Neural progenitor cell (in vitro differentiated cells): Measurements from ENCODE around the gene PTPRN2. TPM values are rescaled to one million over a fixed set of nuclear protein-coding genes. Genes with fewer than 3 reads are reported as not detected.

Experiments used
- DNase-seq: peaks from one replicate; pipeline ENCODE4 v3.0.0-alpha.2; 2016; ENCODE audit warnings: low spot score
- H2AFZ ChIP-seq: fragments of 200-600 bp; sonication (generic); replicated peaks from 2 replicates; pipeline ENCODE4 v1.6.1; 2016; ENCODE audit warnings: antibody characterized with exemption
- H3F3A ChIP-seq: fragments of 200-600 bp; sonication (generic); 2 replicates; pipeline ENCODE4 v1.6.1; 2016; ENCODE audit warnings: antibody characterized with exemption, low read depth
- H3K27ac ChIP-seq: fragments of 200-600 bp; sonication (generic); 2 replicates; pipeline ENCODE4 v1.5.1; 2016; ENCODE audit warnings: mild to moderate bottlenecking
- H3K27me3 ChIP-seq: fragments of 200-600 bp; sonication (generic); 2 replicates; pipeline ENCODE4 v1.6.1; 2016; ENCODE audit warnings: mild to moderate bottlenecking, moderate library complexity
- H3K36me3 ChIP-seq: fragments of 200-600 bp; sonication (generic); 2 replicates; pipeline ENCODE4 v1.5.1; 2016
- H3K4me1 ChIP-seq: fragments of 200-600 bp; sonication (generic); 2 replicates; pipeline ENCODE4 v1.6.1; 2016; ENCODE audit warnings: mixed run types
- H3K4me2 ChIP-seq: fragments of 200-600 bp; sonication (generic); 2 replicates; pipeline ENCODE4 v1.6.1; 2016
- H3K4me3 ChIP-seq: fragments of 200-600 bp; sonication (generic); 2 replicates; pipeline ENCODE4 v1.5.1; 2016
- H3K79me2 ChIP-seq: fragments of 200-600 bp; sonication (generic); 2 replicates; pipeline ENCODE4 v1.6.1; 2016; ENCODE audit warnings: low read depth
- H3K9ac ChIP-seq: fragments of 200-600 bp; sonication (generic); 2 replicates; pipeline ENCODE4 v1.6.1; 2016
- H3K9me3 ChIP-seq: fragments of 200-600 bp; sonication (generic); 2 replicates; pipeline ENCODE4 v1.5.1; 2016; ENCODE audit warnings: low read depth
- H4K20me1 ChIP-seq: fragments of 200-600 bp; sonication (generic); 2 replicates; pipeline ENCODE4 v1.6.1; 2016; ENCODE audit warnings: low read depth
- H3K27ac Mint-ChIP-seq: 3 replicates; pipeline ENCODE4 v1.8.0; 2021; ENCODE audit warnings: mixed read lengths
- H3K27me3 Mint-ChIP-seq: 2 replicates; pipeline ENCODE4 v1.8.0; 2022; ENCODE audit warnings: low read depth, mild to moderate bottlenecking, inconsistent platforms, moderate library complexity, mixed read lengths; ENCODE audit not compliant: insufficient read depth
- H3K36me3 Mint-ChIP-seq: 3 replicates; pipeline ENCODE4 v1.8.0; 2021; ENCODE audit warnings: mixed read lengths
- H3K4me1 Mint-ChIP-seq: 3 replicates; pipeline ENCODE4 v1.8.0; 2021; ENCODE audit warnings: mixed read lengths
- H3K4me3 Mint-ChIP-seq: 3 replicates; pipeline ENCODE4 v1.8.0; 2021; ENCODE audit warnings: mild to moderate bottlenecking, moderate library complexity, mixed read lengths
- H3K9me3 Mint-ChIP-seq: 3 replicates; pipeline ENCODE4 v1.8.0; 2020; ENCODE audit warnings: mixed read lengths
- CTCF ChIP-seq: fragments of 200-600 bp; sonication (generic); IDR thresholded peaks from 2 replicates; pipeline ENCODE4 v1.5.1; 2017; ENCODE audit warnings: antibody characterized with exemption, mild to moderate bottlenecking
- EZH2 ChIP-seq: fragments of 200-600 bp; sonication (generic); IDR thresholded peaks from 2 replicates; pipeline ENCODE4 v1.6.1; 2017; ENCODE audit warnings: antibody characterized with exemption, mild to moderate bottlenecking, moderate library complexity
- EZH2phosphoT487 ChIP-seq: fragments of 200-600 bp; sonication (generic); IDR thresholded peaks from 2 replicates; pipeline ENCODE4 v1.6.1; 2017; ENCODE audit warnings: antibody characterized with exemption
- total RNA-seq: library from RNA; depleted of rRNA; stranded (reverse); fragments of >200 nt; gene quantifications from 2 replicates; pipeline ENCODE4 v1.2.3, GENCODE V29; 2015; ENCODE audit warnings: low replicate concordance

PTPRN2 gene
- total RNA-seq, 1 donor from 2014 or later, result 3.0 TPM

- Histone ChIP-seq H3K27ac (no peak overlapping the region), H3K4me3 (no peak overlapping the region)
Measured at GRCh38 chr7:158479664-158480025, 108.0 kb downstream of the PTPRN2 start.

GRCh38 chr7:158479021-158479663, 108.5 kb downstream of the PTPRN2 start:
- no peak overlapping the region for H3K4me2 ChIP-seq
- Mint-ChIP-seq H3K36me3 (no peaks in the 10 kb centered on the region), H3K4me3 (no peak overlapping the region), H3K27me3 (peaks cover 2% of the 10 kb centered on the region), H3K9me3 (peaks cover 11% of the 10 kb centered on the region), H3K27ac (no peak overlapping the region), H3K4me1 (peaks cover 23% of the 10 kb centered on the region)
- H4K20me1 ChIP-seq, result no peaks in the 10 kb centered on the region
- no peak overlapping the region for H3K9ac ChIP-seq
- H3K4me3 ChIP-seq, result no peak overlapping the region
- H3K27me3 ChIP-seq, result no peaks in the 10 kb centered on the region
- no peak overlapping the region for H3K27ac ChIP-seq
- TF ChIP-seq EZH2phosphoT487 (no peak), CTCF (no peak)
- peak overlapping the region; percentile 57 for H2AFZ ChIP-seq
- H3K79me2 ChIP-seq, result no peaks in the 10 kb centered on the region
- H3K9me3 ChIP-seq, result no peaks in the 10 kb centered on the region
- DNase-seq, result no peak
- H3F3A ChIP-seq, result no peaks in the 10 kb centered on the region
- no peaks in the 10 kb centered on the region for H3K36me3 ChIP-seq
- H3K4me1 ChIP-seq, result peaks cover under 1% of the 10 kb centered on the region

More at GRCh38 chr7:158479664-158480025, 108.0 kb downstream of the PTPRN2 start:
- Histone ChIP-seq H3K9me3 (no peaks in the 10 kb centered on the region), H3K79me2 (no peaks in the 10 kb centered on the region), H3K9ac (no peak overlapping the region), H3K4me2 (no peak overlapping the region), H2AFZ (peak overlapping the region; percentile 57), H3K4me1 (no peaks in the 10 kb centered on the region), H3K36me3 (no peaks in the 10 kb centered on the region), H3K27me3 (no peaks in the 10 kb centered on the region), H4K20me1 (no peaks in the 10 kb centered on the region), H3F3A (no peaks in the 10 kb centered on the region)
- DNase-seq, result no peak
- Mint-ChIP-seq H3K9me3 (peaks cover 11% of the 10 kb centered on the region), H3K36me3 (no peaks in the 10 kb centered on the region), H3K27ac (no peak overlapping the region), H3K27me3 (peaks cover 2% of the 10 kb centered on the region), H3K4me1 (peaks cover 21% of the 10 kb centered on the region), H3K4me3 (no peak overlapping the region)
- TF ChIP-seq EZH2 (no peak), EZH2phosphoT487 (no peak), CTCF (no peak)

- no peak overlapping the region for H3K27ac Mint-ChIP-seq
- no peaks in the 10 kb centered on the region for H3K36me3 Mint-ChIP-seq
- Histone ChIP-seq H2AFZ (no peak overlapping the region), H4K20me1 (no peaks in the 10 kb centered on the region), H3K9me3 (no peaks in the 10 kb centered on the region), H3K9ac (no peak overlapping the region), H3K4me1 (peaks cover 12% of the 10 kb centered on the region), H3F3A (no peaks in the 10 kb centered on the region), H3K4me2 (no peak overlapping the region), H3K27me3 (no peaks in the 10 kb centered on the region), H3K79me2 (no peaks in the 10 kb centered on the region), H3K4me3 (no peak overlapping the region), H3K27ac (no peak overlapping the region), H3K36me3 (no peaks in the 10 kb centered on the region)
- peaks cover 11% of the 10 kb centered on the region for H3K9me3 Mint-ChIP-seq
- no peak overlapping the region for H3K4me3 Mint-ChIP-seq
- no peak for DNase-seq
- peaks cover 2% of the 10 kb centered on the region for H3K27me3 Mint-ChIP-seq
- peaks cover 36% of the 10 kb centered on the region for H3K4me1 Mint-ChIP-seq
- no peak for TF ChIP-seq EZH2
- no peak for TF ChIP-seq EZH2phosphoT487
- no peak for TF ChIP-seq CTCF
Measured at GRCh38 chr7:158477866-158478265, 109.8 kb downstream of the PTPRN2 start.
